LoVo (cell line): ENCODE results near the gene PDXK.

ENCODE experiments used
- DNase-seq: peaks from one replicate; pipeline ENCODE4 v3.0.0-alpha.2; 2016; ENCODE audit warnings: low spot score

The PDXK gene

GRCh38 chr21:43723648-43724047 lies 4.7 kb downstream of the PDXK start:
- DNase-seq = no peak

DNA sequence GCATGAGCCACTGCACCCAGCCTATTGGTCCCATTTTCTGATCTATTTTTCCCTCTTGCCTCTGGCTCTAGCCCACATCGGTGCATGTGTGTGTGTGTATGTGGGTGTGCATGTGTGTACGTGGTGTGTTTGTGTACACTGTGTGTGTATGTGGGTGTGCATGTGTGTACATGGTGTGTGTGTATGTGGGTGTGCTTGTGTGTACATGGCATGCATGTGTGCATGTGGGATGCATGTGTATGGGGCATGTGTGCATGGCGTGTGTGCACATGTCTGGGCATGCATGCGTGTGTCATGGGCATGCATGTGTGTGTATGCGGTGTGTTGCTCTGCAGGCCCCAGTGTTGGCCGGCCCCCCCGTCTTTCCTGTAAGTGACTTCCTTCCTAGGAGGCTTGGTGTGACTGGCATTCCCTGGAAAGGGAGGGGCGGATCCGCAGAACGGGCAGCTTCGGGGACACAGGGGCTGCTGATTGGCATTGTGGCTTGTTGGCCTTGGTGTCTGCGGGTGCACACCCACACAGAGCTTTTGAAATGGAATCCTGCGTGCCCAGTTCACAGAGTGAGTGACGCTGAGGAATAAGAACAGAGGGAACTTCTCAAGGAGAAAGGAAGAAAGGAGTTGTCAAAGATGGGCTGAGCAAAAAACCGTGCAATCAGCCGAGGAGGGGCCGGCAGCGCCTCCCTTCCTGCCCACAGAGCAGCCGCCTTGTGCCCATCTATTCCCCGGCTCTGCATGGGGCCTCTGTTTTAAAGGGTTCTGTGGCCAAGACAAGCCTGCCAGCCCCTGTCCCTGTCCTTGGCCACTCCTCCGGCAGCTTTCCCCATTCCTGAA lies 8.0 kb downstream of the PDXK start:
- no peak for DNase-seq

- no peak for DNase-seq
Observed at GRCh38 chr21:43727519-43728153, 8.7 kb downstream of the PDXK start.

DNA sequence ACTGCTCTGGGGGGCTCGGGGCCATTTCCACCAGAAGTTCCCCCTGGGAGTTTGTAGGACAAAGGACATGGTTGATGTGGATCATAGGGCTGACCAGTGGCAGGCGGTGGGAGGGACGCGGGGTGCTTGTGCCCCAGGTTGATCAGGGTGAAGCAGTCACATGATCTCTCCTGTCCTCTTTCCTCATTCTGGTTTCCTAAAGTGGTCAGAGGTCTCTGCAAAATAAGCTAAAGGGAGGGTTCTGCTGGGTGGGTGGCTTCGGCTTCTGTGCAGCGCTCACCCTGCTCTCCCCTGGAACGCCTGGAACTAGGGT lies 9.2 kb downstream of the PDXK start:
- DNase-seq = no peak

- DNase-seq = no peak
Observed at GRCh38 chr21:43728467-43729390, 9.8 kb downstream of the PDXK start.

DNA sequence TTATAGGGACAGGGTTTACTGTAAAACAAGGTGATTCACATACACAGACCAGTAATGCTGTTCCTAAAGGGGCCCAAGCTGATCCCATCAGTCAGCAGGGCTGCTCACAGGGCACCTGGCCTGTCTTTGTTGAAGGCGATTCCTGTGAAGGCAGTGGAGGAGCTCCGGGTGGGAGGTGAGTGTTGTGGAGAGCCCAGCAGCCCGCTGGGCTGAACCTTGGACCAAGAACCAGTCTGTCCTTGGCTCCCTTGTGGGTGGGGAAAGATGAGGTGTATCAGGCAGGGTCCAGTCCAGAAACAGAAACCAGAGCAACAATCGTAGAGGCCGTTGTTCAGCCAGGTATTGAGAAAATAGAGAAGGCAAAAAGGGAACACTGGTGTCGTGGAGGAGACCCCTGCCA lies 12.5 kb downstream of the PDXK start:
- no peak for DNase-seq

GRCh38 chr21:43731891-43732711 lies 13.2 kb downstream of the PDXK start:
- DNase-seq = no peak

- no peak for DNase-seq
Observed at GRCh38 chr21:43733060-43733459, 14.1 kb downstream of the PDXK start.

DNA sequence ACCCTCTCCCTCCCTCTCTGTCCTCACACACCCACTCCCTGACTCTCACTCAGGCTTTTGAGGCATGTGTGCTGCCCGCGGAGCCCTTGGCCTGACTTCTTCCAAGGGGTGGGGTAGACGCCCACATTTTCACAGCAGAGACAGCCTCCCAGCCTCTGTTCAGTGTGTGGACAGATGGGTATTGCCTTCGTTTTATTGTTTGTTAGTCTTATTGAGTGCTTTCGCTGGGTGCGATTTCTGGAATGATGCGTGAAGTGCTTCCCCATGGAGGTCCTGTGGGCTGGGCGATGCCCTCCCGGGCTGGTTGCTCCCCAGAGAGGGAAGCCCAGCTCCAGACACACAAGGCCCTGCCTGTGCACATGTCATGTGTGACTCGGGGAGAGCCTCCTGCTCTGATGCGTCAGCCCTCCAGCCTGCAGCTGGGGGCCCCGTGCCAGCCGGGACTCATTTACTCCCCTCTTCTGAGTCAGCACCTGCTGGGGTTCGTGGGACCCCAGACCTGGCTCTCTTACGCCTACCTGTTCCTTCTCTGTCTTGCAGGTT lies 14.7 kb downstream of the PDXK start:
- no peak for DNase-seq

DNA sequence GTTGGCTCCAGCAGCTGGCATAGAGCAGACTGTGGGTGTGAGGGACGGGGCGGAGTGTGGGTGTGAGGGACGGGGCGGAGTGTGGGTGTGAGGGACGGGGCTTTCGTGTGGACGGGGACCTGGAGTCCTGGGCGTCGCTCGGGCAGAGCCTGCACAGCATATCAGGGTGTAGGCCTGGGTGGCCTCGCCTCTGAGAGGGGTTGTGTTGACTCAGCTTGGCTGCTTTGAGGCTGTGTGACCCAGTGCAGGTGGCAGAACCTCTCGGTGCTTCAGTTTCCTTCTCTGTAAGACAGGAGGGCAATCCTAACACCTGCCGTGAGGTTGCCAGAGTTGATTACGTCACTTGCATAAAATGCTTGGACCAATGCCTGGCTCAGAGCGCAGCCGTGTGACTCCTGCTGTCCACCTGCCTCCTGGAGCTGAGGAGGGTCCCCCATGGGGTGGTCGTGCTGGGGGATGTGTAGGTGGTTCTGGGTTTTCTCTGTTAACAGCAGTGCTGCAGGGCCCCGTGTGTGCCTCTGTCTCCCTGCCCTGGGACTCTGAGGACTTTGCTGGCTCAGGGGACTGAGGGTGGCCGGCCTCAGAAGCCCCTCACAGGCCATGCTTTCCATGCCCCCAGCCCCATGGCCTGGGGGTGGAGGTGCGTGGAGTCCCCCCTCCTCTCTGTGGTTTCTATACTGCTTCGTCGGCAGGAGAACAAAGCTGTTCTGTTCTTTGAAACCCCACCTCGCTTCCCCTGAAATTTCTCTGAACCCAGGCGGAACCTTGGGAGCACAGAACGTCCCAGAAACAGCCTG lies 15.4 kb downstream of the PDXK start:
- no peak for DNase-seq

DNA sequence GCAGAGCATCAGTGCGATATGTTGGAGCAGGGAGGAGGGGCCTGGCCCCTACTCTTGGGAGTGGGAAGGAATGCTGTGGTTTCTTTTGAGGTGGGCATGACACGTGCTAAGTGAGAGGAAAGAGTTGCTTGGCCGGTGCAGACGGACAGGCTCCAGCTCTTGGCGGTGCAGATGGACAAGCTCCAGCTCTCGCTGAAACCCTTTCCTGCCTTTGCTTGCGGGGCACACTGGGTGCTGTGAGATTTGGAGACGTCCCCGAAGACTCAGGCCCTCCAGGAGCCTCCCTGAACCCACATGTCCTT lies 15.9 kb downstream of the PDXK start:
- no peak for DNase-seq

DNA sequence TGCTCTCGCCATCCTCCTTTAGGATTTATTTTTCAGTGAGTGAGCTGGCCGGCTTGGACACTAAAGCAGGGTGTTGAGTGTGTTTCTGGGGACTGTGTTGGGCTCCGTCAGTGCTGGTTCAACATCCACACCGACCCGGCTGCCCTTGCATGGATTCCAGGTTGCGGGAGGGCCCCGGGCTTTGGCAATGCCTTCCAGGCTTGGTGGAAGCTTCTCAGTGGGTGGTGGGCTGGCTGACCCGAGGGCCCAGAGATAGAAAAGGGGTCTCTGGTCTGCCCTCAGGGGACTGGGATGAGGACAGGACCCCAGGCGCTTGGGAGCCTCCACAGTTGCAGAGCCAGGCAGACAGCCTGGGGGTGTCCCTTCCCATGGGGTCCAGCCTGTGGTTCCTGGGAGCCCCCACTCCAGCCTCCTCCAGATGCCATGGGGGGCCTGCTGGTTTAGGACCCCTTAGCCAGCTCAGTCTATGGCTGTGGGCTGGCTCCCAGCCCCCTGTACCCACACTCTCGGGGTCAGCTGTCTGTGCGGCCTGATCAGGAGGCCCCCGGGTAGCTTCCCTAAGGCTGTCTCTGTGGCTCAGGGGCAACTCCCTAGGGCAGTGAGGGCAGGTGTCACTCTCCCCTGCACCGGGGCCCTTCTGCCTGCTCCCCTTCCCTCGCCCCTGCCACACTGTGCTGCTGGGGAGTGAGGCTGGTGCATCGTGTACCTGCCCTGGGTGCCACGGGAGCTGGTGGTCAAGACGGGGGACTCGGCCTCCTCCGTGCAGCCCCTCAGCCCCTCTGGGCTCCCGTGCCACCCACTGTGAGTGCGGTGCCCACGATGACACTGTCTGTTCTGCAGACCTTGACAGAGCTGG lies 16.5 kb downstream of the PDXK start:
- DNase-seq = no peak

GRCh38 chr21:43736224-43736883 lies 17.4 kb downstream of the PDXK start:
- DNase-seq = no peak

- no peak for DNase-seq
Observed at GRCh38 chr21:43737158-43737950, 18.4 kb downstream of the PDXK start.

DNA sequence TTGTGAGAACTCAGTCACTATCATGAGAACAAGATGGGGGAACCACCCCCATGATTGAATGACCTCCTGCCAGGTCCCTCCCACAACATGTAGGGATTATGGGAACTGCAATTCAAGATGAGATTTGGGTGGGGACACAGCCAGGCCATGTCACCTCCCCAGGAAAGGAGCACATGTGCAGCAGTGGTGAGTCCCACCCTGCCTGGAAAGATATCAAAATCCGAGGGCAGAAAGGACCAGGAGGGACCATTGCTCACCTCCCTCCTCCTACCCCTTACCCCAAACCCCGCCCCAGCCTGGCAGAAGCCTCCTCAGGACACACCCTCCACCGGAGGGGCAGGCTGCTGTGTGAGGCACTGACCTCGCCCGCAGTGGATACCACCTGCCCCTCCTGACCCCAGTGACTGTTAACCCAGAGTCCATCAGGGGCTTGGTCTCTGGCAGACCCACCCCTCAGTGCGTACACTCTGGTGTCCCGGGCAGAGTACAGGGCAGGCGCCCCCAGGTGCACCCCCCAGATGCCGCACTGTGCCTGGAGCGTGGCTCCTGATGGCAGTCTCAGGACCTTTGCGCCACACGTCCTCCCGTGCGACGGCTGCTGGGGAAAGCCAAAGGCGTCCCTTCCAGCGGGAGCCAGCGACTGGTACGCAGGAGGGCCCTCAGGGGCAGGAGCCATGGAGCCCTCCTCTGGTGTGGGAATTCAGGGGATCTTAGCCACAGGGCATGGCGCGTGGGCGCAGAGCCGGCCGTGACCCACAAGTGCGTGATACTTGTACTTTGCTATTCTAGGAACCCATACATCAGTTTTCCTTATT lies 20.9 kb downstream of the PDXK start:
- no peak for DNase-seq

DNA sequence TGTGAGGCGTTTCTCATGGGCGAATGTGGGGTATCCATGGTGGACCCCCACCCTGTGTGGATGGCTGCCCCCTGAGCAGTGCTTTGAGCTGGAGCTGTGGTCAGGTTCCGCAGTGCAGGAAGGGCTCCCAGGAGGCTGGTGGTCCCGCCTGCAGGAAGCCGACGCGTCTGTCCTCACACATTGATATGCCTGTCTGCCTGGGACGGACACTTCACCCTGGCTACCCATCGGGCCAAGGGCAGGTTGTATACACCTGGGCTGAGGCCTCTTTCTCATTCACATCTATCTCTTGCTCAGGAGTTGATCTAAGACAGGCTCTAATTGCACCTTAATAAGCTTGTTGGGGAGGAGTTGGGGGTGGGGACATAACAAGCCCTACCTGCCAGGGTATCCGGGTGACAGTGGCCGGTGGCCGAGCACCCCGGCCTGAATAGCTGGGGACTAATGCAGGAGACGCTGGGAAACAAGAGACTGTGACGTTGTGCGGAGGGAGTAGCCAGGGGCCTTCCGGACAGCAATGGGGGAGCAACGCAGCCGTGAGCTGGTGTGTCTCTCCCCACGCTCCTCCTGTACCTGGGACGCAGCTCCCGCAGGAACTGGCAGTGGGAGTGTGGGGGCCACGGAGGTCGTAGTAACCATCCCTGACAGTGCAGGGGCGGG lies 21.7 kb downstream of the PDXK start:
- DNase-seq = no peak

- DNase-seq = no peak
Observed at GRCh38 chr21:43741423-43742096, 22.6 kb downstream of the PDXK start.
